ENCODE measurements around the gene COX18.

DNA sequence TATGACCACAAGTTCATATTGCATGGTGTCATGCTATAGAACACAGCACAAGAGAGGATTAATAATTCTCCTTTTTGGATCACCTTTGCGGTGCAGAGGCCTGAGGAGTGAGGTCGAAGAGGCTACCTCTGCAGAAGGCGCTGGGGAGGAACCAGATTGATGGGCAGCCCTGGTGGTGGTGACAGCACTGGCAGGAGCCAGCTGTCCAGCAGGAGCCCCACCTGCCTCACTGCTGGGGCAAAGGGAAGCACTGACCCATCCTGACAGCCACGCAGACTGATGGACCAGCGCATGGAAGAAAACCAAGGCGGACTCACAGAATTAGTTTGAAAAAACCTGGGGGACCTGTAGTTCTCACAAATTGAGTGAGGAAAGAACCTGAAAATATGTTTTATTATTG, 50.9 kb downstream of the COX18 start:
- TF ChIP-seq POLR2A (IDR thresholded peaks at IDR 0.05; ENCODE audit: low read length) (no peak), GATA1 (IDR thresholded peaks at IDR 0.05; ENCODE audit: low read depth, low read length) (no peak)

Data from erythroblast (primary cell).